ENCODE results near the gene GAL3ST3.
A peak's percentile ranks its signal among the peaks of the same experiment; 100 is the strongest.
"Not testable (repeated sequence)": the region's sequence is repeated elsewhere in the genome, so short reads cannot be mapped to it uniquely, and the experiment has no call there.

GAL3ST3 gene

GRCh38 chr11:66012371-66012945 is 36.5 kb downstream of the GAL3ST3 start:
- no peak for DNase-seq

- no peak for DNase-seq
These were observed 37.1 kb downstream of the GAL3ST3 start, which contains the start of gene CST6 for GRCh38 chr11:66011785-66012303. Gene CST6 (plus strand): TSS chr11:66012008. CDS start chr11:66012045, 37 bp downstream.

- DNase-seq, result no peak
These were observed 37.6 kb downstream of the GAL3ST3 start for GRCh38 chr11:66011239-66011784.

GRCh38 chr11:66010036-66010435 is 38.9 kb downstream of the GAL3ST3 start:
- not testable (repeated sequence) for DNase-seq

GRCh38 chr11:66008468-66009101 is 40.4 kb downstream of the GAL3ST3 start:
- no peak for DNase-seq

GRCh38 chr11:66008095-66008467 is 40.9 kb downstream of the GAL3ST3 start:
- no peak for DNase-seq

- DNase-seq, result no peak
These were observed 41.7 kb downstream of the GAL3ST3 start for GRCh38 chr11:66007201-66007634.

GRCh38 chr11:66006891-66007176 is 42.1 kb downstream of the GAL3ST3 start:
- no peak for DNase-seq

GRCh38 chr11:66006134-66006890 is 42.6 kb downstream of the GAL3ST3 start:
- DNase-seq, result no peak

- no peak for DNase-seq
These were observed 44.8 kb downstream of the GAL3ST3 start for GRCh38 chr11:66004186-66004585.

GRCh38 chr11:66003291-66003690 is 45.7 kb downstream of the GAL3ST3 start:
- no peak for DNase-seq

GRCh38 chr11:66002648-66003225 is 46.2 kb downstream of the GAL3ST3 start:
- DNase-seq, result no peak

- peak; percentile 96 for DNase-seq
These were observed 46.9 kb downstream of the GAL3ST3 start, which contains the start of the genes BANF1 and EIF1AD for GRCh38 chr11:66001942-66002647. Gene BANF1 (plus strand): TSS chr11:66002503. CDS start chr11:66003251, 748 bp downstream. Gene EIF1AD (minus strand): TSS chr11:66002157. CDS start chr11:66000389, 1,768 bp downstream.

GRCh38 chr11:65997286-65997685 is 51.7 kb downstream of the GAL3ST3 start:
- DNase-seq, result no peak

- no peak for DNase-seq
These were observed 56.9 kb downstream of the GAL3ST3 start for GRCh38 chr11:65992056-65992455.

Measured in NCI-H446 treated with DMSO at 0.1 percent for 48 hours (cell line).